Large intestine (tissue), 3 donors: ENCODE measurements around the gene AVL9. TPM values are rescaled to one million over a fixed set of nuclear protein-coding genes. Genes with fewer than 3 reads are reported as not detected.
A peak's percentile ranks its signal among the peaks of the same experiment; 100 is the strongest.
"Not testable (repeated sequence)": the region's sequence is repeated elsewhere in the genome, so short reads cannot be mapped to it uniquely, and the experiment has no call there.

Experiments
- DNase-seq, 2 donors: peaks; one replicate each; pipeline versions ENCODE4 v3.0.0 to v3.0.0-alpha.2; 2013
- H3K27ac ChIP-seq: one replicate; pipeline ENCODE4 v1.5.1; 2013; ENCODE audit warnings: low read length
- H3K27me3 ChIP-seq: 2 replicates; pipeline ENCODE4 v1.6.1; 2013; ENCODE audit warnings: low read length; ENCODE audit not compliant: control insufficient read depth, insufficient read depth
- H3K36me3 ChIP-seq: 2 replicates; pipeline ENCODE4 v1.6.1; 2013; ENCODE audit warnings: low read length; ENCODE audit not compliant: control insufficient read depth, insufficient read depth
- H3K4me1 ChIP-seq: one replicate; pipeline ENCODE4 v1.6.1; 2013; ENCODE audit warnings: low read length; ENCODE audit not compliant: control insufficient read depth, insufficient read depth
- H3K4me3 ChIP-seq: one replicate; pipeline ENCODE4 v1.5.1; 2013; ENCODE audit warnings: low read length
- H3K9me3 ChIP-seq: one replicate; pipeline ENCODE4 v1.6.1; 2013; ENCODE audit warnings: mild to moderate bottlenecking, low read depth, low read length, moderate library complexity; ENCODE audit not compliant: control insufficient read depth
- WGBS: methylation state at CpG from one replicate; pipeline ENCODE4 v1.1.5; 2013; ENCODE audit warnings: low lambda C conversion rate; ENCODE audit not compliant: insufficient coverage; 5-methylcytosine and 5-hydroxymethylcytosine counted together
- polyA plus RNA-seq: library from polyadenylated mRNA; unstranded; fragments of 120-200 nt; gene quantifications from one replicate; pipeline ENCODE4 v1.2.1, GENCODE V29; 2013

AVL9 gene
- polyA plus RNA-seq, 1 donor, result 39.9 TPM

GRCh38 chr7:32470004-32470403 lies 25.3 kb upstream of the AVL9 start:
- no CpG with 5 or more reads among the region's 2 CpGs for WGBS
- H3K36me3 ChIP-seq, DNase-seq, H3K27ac ChIP-seq, H3K4me1 ChIP-seq, H3K4me3 ChIP-seq, H3K27me3 ChIP-seq, H3K9me3 ChIP-seq: not testable (repeated sequence)

GRCh38 chr7:32470871-32471270 lies 24.4 kb upstream of the AVL9 start:
- WGBS, result no CpG with 5 or more reads among the region's 5 CpGs
- Histone ChIP-seq H3K36me3 (no peaks in the 10 kb centered on the region), H3K9me3 (no peaks in the 10 kb centered on the region), H3K27ac (no peak overlapping the region), H3K27me3 (peaks cover 3% of the 10 kb centered on the region), H3K4me1 (no peaks in the 10 kb centered on the region), H3K4me3 (no peak overlapping the region)
- DNase-seq, result no peak

GRCh38 chr7:32472015-32472414 lies 23.3 kb upstream of the AVL9 start:
- H3K27ac ChIP-seq, result no peak overlapping the region
- H3K4me1 ChIP-seq, result no peaks in the 10 kb centered on the region
- 92% methylated on average over 6 of the region's 9 CpGs for WGBS
- no peaks in the 10 kb centered on the region for H3K36me3 ChIP-seq
- peaks cover 5% of the 10 kb centered on the region for H3K27me3 ChIP-seq
- no peaks in the 10 kb centered on the region for H3K9me3 ChIP-seq
- DNase-seq, result no peak
- H3K4me3 ChIP-seq, result no peak overlapping the region

GRCh38 chr7:32474008-32474407 lies 21.3 kb upstream of the AVL9 start:
- no peak for DNase-seq
- no CpG with 5 or more reads among the region's 1 CpG for WGBS
- no peak overlapping the region for H3K27ac ChIP-seq

GRCh38 chr7:32476816-32477648 lies 18.3 kb upstream of the AVL9 start:
- Histone ChIP-seq H3K27ac (no peak overlapping the region), H3K4me1 (peaks cover 9% of the 10 kb centered on the region), H3K9me3 (no peaks in the 10 kb centered on the region), H3K27me3 (peaks cover 5% of the 10 kb centered on the region), H3K36me3 (no peaks in the 10 kb centered on the region), H3K4me3 (no peak overlapping the region)
- DNase-seq, result no peak
- WGBS, result no CpG with 5 or more reads among the region's 3 CpGs

More at GRCh38 chr7:32474008-32474407, 21.3 kb upstream of the AVL9 start:
- H3K27me3 ChIP-seq, result peaks cover 5% of the 10 kb centered on the region
- no peaks in the 10 kb centered on the region for H3K4me1 ChIP-seq
- H3K36me3 ChIP-seq, result no peaks in the 10 kb centered on the region
- H3K4me3 ChIP-seq, result no peak overlapping the region
- no peaks in the 10 kb centered on the region for H3K9me3 ChIP-seq

GRCh38 chr7:32477649-32477980 lies 17.7 kb upstream of the AVL9 start:
- Histone ChIP-seq H3K27ac (no peak overlapping the region), H3K4me3 (no peak overlapping the region), H3K4me1 (peaks cover 9% of the 10 kb centered on the region), H3K36me3 (no peaks in the 10 kb centered on the region), H3K27me3 (peaks cover 5% of the 10 kb centered on the region), H3K9me3 (no peaks in the 10 kb centered on the region)
- no CpG with 5 or more reads among the region's 1 CpG for WGBS
- DNase-seq, result no peak

GRCh38 chr7:32479574-32480200 lies 15.6 kb upstream of the AVL9 start:
- Histone ChIP-seq H3K27me3 (peaks cover 5% of the 10 kb centered on the region), H3K9me3 (no peaks in the 10 kb centered on the region), H3K4me3 (no peak overlapping the region), H3K36me3 (no peaks in the 10 kb centered on the region), H3K27ac (no peak overlapping the region), H3K4me1 (peaks cover 9% of the 10 kb centered on the region)
- WGBS, result no CpG with 5 or more reads among the region's 2 CpGs
- peak in 1 of 2 donors; percentile 23 for DNase-seq

- no peak overlapping the region for H3K4me3 ChIP-seq
- peaks cover 3% of the 10 kb centered on the region for H3K27me3 ChIP-seq
- H3K36me3 ChIP-seq, result peaks cover 3% of the 10 kb centered on the region
- no CpG with 5 or more reads among the region's 1 CpG for WGBS
- H3K27ac ChIP-seq, result no peak overlapping the region
- peaks cover 9% of the 10 kb centered on the region for H3K4me1 ChIP-seq
- H3K9me3 ChIP-seq, result no peaks in the 10 kb centered on the region
- no peak for DNase-seq
Measured at GRCh38 chr7:32481176-32481575, 14.1 kb upstream of the AVL9 start.

- no peak overlapping the region for H3K4me3 ChIP-seq
- peak in 1 of 2 donors; percentile 27 for DNase-seq
- no peaks in the 10 kb centered on the region for H3K27me3 ChIP-seq
- peaks cover 6% of the 10 kb centered on the region for H3K36me3 ChIP-seq
- no peaks in the 10 kb centered on the region for H3K9me3 ChIP-seq
- peaks cover 9% of the 10 kb centered on the region for H3K4me1 ChIP-seq
- no CpG with 5 or more reads among the region's 3 CpGs for WGBS
- H3K27ac ChIP-seq, result peak overlapping the region; percentile 23
Measured at GRCh38 chr7:32481921-32482320, 13.4 kb upstream of the AVL9 start.

- peak overlapping the region; percentile 89 for H3K4me3 ChIP-seq
- no CpG with 5 or more reads among the region's 9 CpGs for WGBS
- peak overlapping the region; percentile 93 for H3K27ac ChIP-seq
- no peaks in the 10 kb centered on the region for H3K9me3 ChIP-seq
- no peak for DNase-seq
- peaks cover 9% of the 10 kb centered on the region for H3K4me1 ChIP-seq
- peaks cover 13% of the 10 kb centered on the region for H3K36me3 ChIP-seq
- no peaks in the 10 kb centered on the region for H3K27me3 ChIP-seq
Measured at GRCh38 chr7:32489788-32490126, 5.5 kb upstream of the AVL9 start.
